NCI-H82 (cell line): Measurements from ENCODE around the gene TRRAP.
"Not testable (repeated sequence)": the region's sequence is repeated elsewhere in the genome, so short reads cannot be mapped to it uniquely, and the experiment has no call there.

Experiments
- DNase-seq: peaks from one replicate; lab custom pipeline; 2025; lab: John Stamatoyannopoulos, UW

The TRRAP gene

GRCh38 chr7:98878365-98879197 is at the start of gene TRRAP:
TRRAP (plus strand) TSS chr7:98878532; CDS start chr7:98881151, 2,619 bp downstream.
- DNase-seq: peak; percentile 86

- no peak for DNase-seq
Observed at GRCh38 chr7:98830972-98831548, 47.3 kb upstream of the TRRAP start.

- DNase-seq: peak; percentile 48
Observed at GRCh38 chr7:98831641-98832221, 46.6 kb upstream of the TRRAP start.

- no peak for DNase-seq
Observed at GRCh38 chr7:98833022-98833421, 45.3 kb upstream of the TRRAP start.

GRCh38 chr7:98834949-98835348 is 43.4 kb upstream of the TRRAP start:
- DNase-seq: no peak

GRCh38 chr7:98836811-98837629 is 41.3 kb upstream of the TRRAP start:
- peak; percentile 72 for DNase-seq

GRCh38 chr7:98837630-98837972 is 40.7 kb upstream of the TRRAP start:
- no peak for DNase-seq

GRCh38 chr7:98840096-98840495 is 38.2 kb upstream of the TRRAP start:
- no peak for DNase-seq

GRCh38 chr7:98840722-98841121 is 37.6 kb upstream of the TRRAP start:
- DNase-seq: no peak

GRCh38 chr7:98841179-98841997 is 36.9 kb upstream of the TRRAP start:
- DNase-seq: peak; percentile 61

- not testable (repeated sequence) for DNase-seq
Observed at GRCh38 chr7:98842552-98842951, 35.8 kb upstream of the TRRAP start.

- no peak for DNase-seq
Observed at GRCh38 chr7:98848918-98849317, 29.4 kb upstream of the TRRAP start.

- no peak for DNase-seq
Observed at GRCh38 chr7:98852826-98853225, 25.5 kb upstream of the TRRAP start.

- DNase-seq: no peak
Observed at GRCh38 chr7:98855610-98856422, 22.5 kb upstream of the TRRAP start.

- no peak for DNase-seq
Observed at GRCh38 chr7:98860071-98860470, 18.3 kb upstream of the TRRAP start.

- no peak for DNase-seq
Observed at GRCh38 chr7:98862203-98862602, 16.1 kb upstream of the TRRAP start.

- DNase-seq: peak; percentile 40
Observed at GRCh38 chr7:98862716-98863420, 15.5 kb upstream of the TRRAP start.

- DNase-seq: no peak
Observed at GRCh38 chr7:98863601-98864000, 14.7 kb upstream of the TRRAP start.

GRCh38 chr7:98864731-98865453 is 13.4 kb upstream of the TRRAP start:
- DNase-seq: no peak
